HEK293T (cell line): Measurements from ENCODE around the gene MORN2.

Source experiments
- ARNT ChIP-seq: fragments of 450-650 bp; IDR thresholded peaks from 2 replicates; pipeline ENCODE4 v1.6.1; 2017; ENCODE audit warnings: mild to moderate bottlenecking
- CTBP1 ChIP-seq: fragments of 450-650 bp; IDR thresholded peaks from 2 replicates; pipeline ENCODE4 v1.6.1; 2016; ENCODE audit warnings: borderline replicate concordance
- ELF4 ChIP-seq: fragments of 450-650 bp; IDR thresholded peaks from 2 replicates; pipeline ENCODE4 v1.6.1; 2017; ENCODE audit warnings: antibody characterized with exemption
- FOXA1 ChIP-seq: fragments of 450-650 bp; IDR thresholded peaks from 2 replicates; pipeline ENCODE4 v1.6.1; 2016; ENCODE audit warnings: mild to moderate bottlenecking
- FOXK2 ChIP-seq: fragments of 450-650 bp; IDR thresholded peaks from 2 replicates; pipeline ENCODE4 v1.6.1; 2016; ENCODE audit warnings: mild to moderate bottlenecking
- FOXM1 ChIP-seq: fragments of 450-650 bp; IDR thresholded peaks from 2 replicates; pipeline ENCODE4 v1.6.1; 2017; ENCODE audit warnings: mild to moderate bottlenecking, borderline replicate concordance
- L3MBTL2 ChIP-seq: fragments of 450-650 bp; conservative IDR thresholded peaks from 2 replicates; pipeline ENCODE4 v1.6.1; 2016; ENCODE audit warnings: mild to moderate bottlenecking
- NFRKB ChIP-seq: fragments of 450-650 bp; IDR thresholded peaks from 2 replicates; pipeline ENCODE4 v1.6.1; 2016; ENCODE audit warnings: mild to moderate bottlenecking, moderate library complexity
- SP1 ChIP-seq: fragments of 450-650 bp; IDR thresholded peaks from 2 replicates; pipeline ENCODE4 v1.6.1; 2017
- SUZ12 ChIP-seq: fragments of 450-650 bp; IDR thresholded peaks from 2 replicates; pipeline ENCODE4 v1.6.1; 2016; ENCODE audit warnings: mild to moderate bottlenecking
- ZNF384 ChIP-seq: fragments of 450-650 bp; IDR thresholded peaks from 2 replicates; pipeline ENCODE4 v1.6.1; 2016

DNA sequence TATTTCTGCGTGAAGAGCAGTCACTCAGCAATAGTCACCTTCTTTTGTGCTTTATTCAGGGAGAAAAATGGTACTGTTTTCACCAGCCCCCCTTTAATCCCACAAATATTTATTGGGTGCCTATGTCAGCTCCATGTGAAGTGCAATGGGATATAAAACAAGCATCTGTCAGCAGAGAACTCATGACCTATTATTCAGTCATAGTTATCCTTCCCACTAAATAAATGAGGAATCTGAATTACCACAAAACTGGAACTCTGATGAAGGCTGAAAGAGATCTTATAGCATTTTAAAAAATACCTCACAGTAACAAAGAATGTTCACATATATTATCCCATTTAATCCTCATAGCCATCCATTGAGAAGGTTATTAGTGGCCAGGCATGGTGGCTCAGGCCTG is 45.8 kb upstream of the MORN2 start:
- TF ChIP-seq L3MBTL2 (no peak), SUZ12 (no peak), ARNT (no peak), FOXA1 (no peak), NFRKB (no peak), CTBP1 (no peak), ELF4 (no peak), FOXK2 (no peak), FOXM1 (no peak), SP1 (no peak), ZNF384 (no peak)
